OCI-LY7 (cell line): ENCODE measurements around the gene CNPY3. TPM values are rescaled to one million over a fixed set of nuclear protein-coding genes. Genes with fewer than 3 reads are reported as not detected.
A peak's percentile ranks its signal among the peaks of the same experiment; 100 is the strongest.

Experiments used
- BruUV-seq: library from RNA; stranded (reverse); fragments of 400-500 nt; replicated peaks from 2 replicates; lab custom pipeline; 2021; lab: Mats Ljungman, UMichigan
- CTCF ChIA-PET: fragments of 300-600 bp; sonication (Branson Sonifier 250); formaldehyde crosslinking; loops from one replicate; lab custom pipeline; 2022; ENCODE audit warnings: antibody characterized with exemption; ENCODE audit not compliant: unreplicated experiment; lab: Charles Lee
- POLR2A ChIA-PET: fragments of 300-600 bp; sonication (Branson Sonifier 250); formaldehyde crosslinking; loops from one replicate; lab custom pipeline; 2022; ENCODE audit warnings: antibody characterized with exemption; lab: Charles Lee
- DNase-seq: peaks from one replicate; pipeline ENCODE4 v3.0.0-alpha.2; 2015; ENCODE audit warnings: low spot score
- H2AFZ ChIP-seq: fragments of 200-600 bp; sonication (generic), shearing (Covaris generic); 2 replicates; pipeline ENCODE4 v1.6.1; 2014; ENCODE audit warnings: mild to moderate bottlenecking, antibody characterized with exemption, low read length, moderate library complexity
- H3K27ac ChIP-seq: fragments of 200-600 bp; sonication (generic); 2 replicates; pipeline ENCODE4 v1.5.1; 2014; ENCODE audit warnings: mixed run types, low read depth, mild to moderate bottlenecking, moderate library complexity, low read length, inconsistent platforms; ENCODE audit not compliant: poor library complexity, severe bottlenecking
- H3K36me3 ChIP-seq: fragments of 200-600 bp; sonication (generic); 2 replicates; pipeline ENCODE4 v1.6.1; 2014; ENCODE audit warnings: mild to moderate bottlenecking, antibody characterized with exemption, low read length, moderate library complexity, mixed read lengths; ENCODE audit not compliant: insufficient read depth
- H3K4me1 ChIP-seq: fragments of 200-600 bp; sonication (generic); 2 replicates; pipeline ENCODE4 v1.5.1; 2014; ENCODE audit warnings: mild to moderate bottlenecking, low read length; ENCODE audit not compliant: insufficient read depth, poor library complexity, severe bottlenecking
- H3K4me2 ChIP-seq: fragments of 200-600 bp; sonication (generic); 2 replicates; pipeline ENCODE4 v1.6.1; 2014; ENCODE audit warnings: mild to moderate bottlenecking, low read length
- H3K4me3 ChIP-seq: fragments of 200-600 bp; sonication (generic); 2 replicates; pipeline ENCODE4 v1.5.1; 2014; ENCODE audit warnings: mild to moderate bottlenecking, low read depth, low read length; ENCODE audit not compliant: poor library complexity, severe bottlenecking
- H3K79me2 ChIP-seq: fragments of 200-600 bp; sonication (generic); 2 replicates; pipeline ENCODE4 v1.6.1; 2016; ENCODE audit warnings: low read depth, mild to moderate bottlenecking, low read length, moderate library complexity, mixed read lengths; ENCODE audit not compliant: insufficient read depth
- H3K9me2 ChIP-seq: fragments of 200-600 bp; sonication (generic); 2 replicates; pipeline ENCODE4 v1.6.1; 2016; ENCODE audit warnings: mild to moderate bottlenecking, low read length, mixed read lengths; ENCODE audit not compliant: insufficient read depth
- H3K9me3 ChIP-seq: fragments of 200-600 bp; sonication (generic); 2 replicates; pipeline ENCODE4 v1.6.1; 2014; ENCODE audit warnings: mild to moderate bottlenecking, mixed run types, low read length, mixed read lengths
- H4K20me1 ChIP-seq: fragments of 200-600 bp; sonication (generic); 2 replicates; pipeline ENCODE4 v1.6.1; 2014; ENCODE audit warnings: mild to moderate bottlenecking, antibody characterized with exemption, low read length, moderate library complexity, mixed read lengths; ENCODE audit not compliant: insufficient read depth
- EZH2phosphoT487 ChIP-seq: fragments of 200-600 bp; sonication (generic); IDR thresholded peaks from 2 replicates; pipeline ENCODE4 v1.6.1; 2018; ENCODE audit warnings: low read depth, borderline replicate concordance, mild to moderate bottlenecking, mixed run types, antibody characterized with exemption, low read length, moderate library complexity, mixed read lengths
- intact Hi-C: fragments of 100-400 bp; cut with micrococcal nuclease; formaldehyde crosslinking; loops from one replicate; pipeline ENCODE4 v1.10.0; 2022; ENCODE audit not compliant: unreplicated experiment
- total RNA-seq, 2 experiments: library from RNA; depleted of rRNA in 1 of 2; stranded (reverse); fragments of >200 nt in 1 of 2; shearing (Covaris generic) in 1 of 2; gene quantifications; 2 replicates each; pipeline ENCODE4 v1.2.3, GENCODE V29; 2014 to 2022
- TF ChIP-seq, protein P1 (sequence below): fragments of 200-600 bp; sonication (generic); conservative IDR thresholded peaks from 2 replicates; pipeline ENCODE4 v1.5.1; 2014; ENCODE audit warnings: mild to moderate bottlenecking, antibody characterized with exemption, low read length, moderate library complexity, mixed read lengths

CNPY3 gene
- total RNA-seq, 2 experiments from 2014 or later = 69.3 to 77.2 TPM

DNA sequence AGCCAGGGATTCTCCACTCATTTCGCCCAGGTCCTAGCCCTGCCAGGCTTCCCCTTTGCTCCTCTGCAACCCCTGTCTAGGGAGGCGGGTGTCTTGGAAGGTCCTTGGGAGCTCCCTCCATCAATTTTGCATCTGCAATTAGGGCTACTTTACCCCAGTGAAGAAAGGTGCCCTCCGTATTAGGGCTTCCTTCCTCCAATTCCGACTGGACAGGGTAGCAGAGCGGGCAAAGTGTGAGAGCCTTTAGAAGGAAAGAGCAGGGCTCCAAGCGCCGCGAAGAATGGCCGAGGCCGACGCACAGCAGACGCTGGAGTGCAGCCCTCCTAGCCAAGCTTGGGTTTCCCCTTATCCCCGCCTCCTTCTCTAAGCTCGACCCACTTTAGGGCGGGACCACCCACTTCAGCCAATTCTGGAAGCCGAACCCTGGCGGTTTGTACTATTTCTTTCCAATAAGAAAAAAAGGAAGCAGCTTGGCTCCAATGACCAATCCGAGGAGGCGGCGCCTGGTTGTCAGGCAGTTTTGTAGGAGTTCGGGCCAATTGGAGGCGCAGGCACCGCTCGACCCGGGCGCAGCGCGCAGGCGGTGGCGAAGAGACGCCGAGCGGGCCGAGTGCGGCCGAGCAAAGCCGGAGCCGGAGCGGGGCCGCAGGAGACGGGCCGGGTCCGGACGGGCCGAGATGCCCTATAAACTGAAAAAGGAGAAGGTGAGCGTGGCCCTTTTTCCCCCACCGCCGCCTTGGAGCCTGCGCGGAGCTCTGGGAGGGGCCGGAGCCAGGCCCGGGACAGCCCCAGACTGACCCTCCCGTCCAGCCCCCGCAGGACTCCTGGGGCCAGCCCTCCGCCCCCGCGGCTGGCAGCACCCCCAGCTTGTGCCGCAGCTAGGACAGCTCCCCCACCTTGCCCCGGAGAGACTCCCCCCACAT is 55.0 kb downstream of the CNPY3 start, which contains the start of gene PPP2R5D:
Gene PPP2R5D, plus strand, starts transcription at position 570 of the 923 bp plus-strand sequence. Its CDS starts 108 bp downstream, at position 678.
- intact Hi-C loops = loop anchor here (1.0 kb wide), 1 partner anchor 55 kb away; the partner anchor contains the start of gene CNPY3
- H3K79me2 ChIP-seq = peaks cover 7% of the 10 kb centered on the region; the same call in 1 of the 2 replicates
- DNase-seq = peak; percentile 99
- H3K4me2 ChIP-seq = peak within 1 kb of the TSS; percentile 98
- peak within 1 kb of the TSS; percentile 94 for H2AFZ ChIP-seq
- no peak for TF ChIP-seq EZH2phosphoT487
- TF ChIP-seq, protein P1, sequence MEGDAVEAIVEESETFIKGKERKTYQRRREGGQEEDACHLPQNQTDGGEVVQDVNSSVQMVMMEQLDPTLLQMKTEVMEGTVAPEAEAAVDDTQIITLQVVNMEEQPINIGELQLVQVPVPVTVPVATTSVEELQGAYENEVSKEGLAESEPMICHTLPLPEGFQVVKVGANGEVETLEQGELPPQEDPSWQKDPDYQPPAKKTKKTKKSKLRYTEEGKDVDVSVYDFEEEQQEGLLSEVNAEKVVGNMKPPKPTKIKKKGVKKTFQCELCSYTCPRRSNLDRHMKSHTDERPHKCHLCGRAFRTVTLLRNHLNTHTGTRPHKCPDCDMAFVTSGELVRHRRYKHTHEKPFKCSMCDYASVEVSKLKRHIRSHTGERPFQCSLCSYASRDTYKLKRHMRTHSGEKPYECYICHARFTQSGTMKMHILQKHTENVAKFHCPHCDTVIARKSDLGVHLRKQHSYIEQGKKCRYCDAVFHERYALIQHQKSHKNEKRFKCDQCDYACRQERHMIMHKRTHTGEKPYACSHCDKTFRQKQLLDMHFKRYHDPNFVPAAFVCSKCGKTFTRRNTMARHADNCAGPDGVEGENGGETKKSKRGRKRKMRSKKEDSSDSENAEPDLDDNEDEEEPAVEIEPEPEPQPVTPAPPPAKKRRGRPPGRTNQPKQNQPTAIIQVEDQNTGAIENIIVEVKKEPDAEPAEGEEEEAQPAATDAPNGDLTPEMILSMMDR = no peak
- H3K4me1 ChIP-seq = peaks cover 24% of the 10 kb centered on the region
- POLR2A ChIA-PET = interaction anchor here (0.5 to 2.1 kb wide), 21 partner anchors 12 to 533 kb away, joined by 3 to 17 read pairs (median 4); partner anchors contain the start of genes CNPY3, CUL7, KLHDC3 and MEA1
- H3K36me3 ChIP-seq = peaks cover under 1% of the 10 kb centered on the region; the same call in 1 of the 2 replicates
- H3K9me2 ChIP-seq = no peaks in the 10 kb centered on the region
- peak within 1 kb of the TSS; percentile 88 for H3K4me3 ChIP-seq
- BruUV-seq = no TSS peak
- no peaks in the 10 kb centered on the region for H3K9me3 ChIP-seq
- CTCF ChIA-PET = interaction anchor here (1.0 kb wide), 2 partner anchors 19 to 159 kb away, joined by 3 to 4 read pairs; no protein-coding TSS in a partner anchor
- peak within 1 kb of the TSS; percentile 35 for H3K27ac ChIP-seq
- no peaks in the 10 kb centered on the region for H4K20me1 ChIP-seq

DNA sequence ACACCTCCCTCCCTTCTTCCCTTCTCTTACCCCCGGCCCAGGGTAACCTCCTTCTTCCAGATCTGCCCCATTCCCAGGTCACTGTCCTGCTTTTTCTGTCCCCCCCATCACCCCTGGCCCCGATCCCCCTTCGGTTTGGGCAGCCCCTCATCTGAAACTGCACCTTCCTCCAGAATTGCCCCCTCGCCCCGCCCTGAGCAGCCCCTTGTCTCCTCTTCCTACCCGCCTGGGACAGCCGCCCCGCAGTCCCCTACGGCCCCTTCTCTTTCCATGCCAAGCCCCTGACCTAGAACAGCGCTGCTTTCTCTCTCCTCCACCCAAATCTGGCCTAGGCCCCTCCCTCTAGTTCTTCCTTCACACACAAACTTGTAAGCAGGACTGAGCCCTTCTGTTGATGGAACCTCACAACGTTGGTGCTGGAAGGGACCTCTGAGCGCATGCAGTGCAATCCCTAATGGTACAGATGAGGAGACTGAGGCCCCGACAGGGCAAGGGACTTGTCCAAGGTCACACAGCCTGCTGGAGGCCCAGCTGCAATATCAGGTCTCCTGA is 55.7 kb downstream of the CNPY3 start:
- Histone ChIP-seq H3K4me2 (peak overlapping the region; percentile 87), H3K4me1 (peaks cover 17% of the 10 kb centered on the region), H3K9me2 (no peaks in the 10 kb centered on the region), H3K36me3 (peaks cover 8% of the 10 kb centered on the region; the same call in 1 of the 2 replicates), H3K9me3 (no peaks in the 10 kb centered on the region), H2AFZ (peak overlapping the region; percentile 77; the same call in 1 of the 2 replicates), H3K4me3 (peak overlapping the region; percentile 88), H3K27ac (peak overlapping the region; percentile 5), H4K20me1 (no peaks in the 10 kb centered on the region), H3K79me2 (peaks cover 7% of the 10 kb centered on the region; the same call in 1 of the 2 replicates)
- no peak for TF ChIP-seq EZH2phosphoT487
- TF ChIP-seq, protein P1 = no peak
- peak; percentile 37 for DNase-seq
- POLR2A ChIA-PET = interaction anchor here (1.3 to 2.1 kb wide), 7 partner anchors 12 to 112 kb away, joined by 5 to 17 read pairs (median 9); partner anchors contain the start of genes CNPY3, KLHDC3, MEA1 and RRP36
- intact Hi-C loops = loop anchor here (1.0 kb wide), 1 partner anchor 56 kb away; the partner anchor contains the start of gene CNPY3
- no TSS peak for BruUV-seq
- CTCF ChIA-PET = interaction anchor here (1.0 kb wide), 1 partner anchor 20 kb away, joined by 3 read pairs; no protein-coding TSS in a partner anchor
